PC-3 (cell line): ENCODE data around the gene NKPD1. TPM values are rescaled to one million over a fixed set of nuclear protein-coding genes. Genes with fewer than 3 reads are reported as not detected.

ENCODE experiments used
- ATAC-seq: fragments of 200-7000 bp; cut with Tn5 transposase; 2 replicates; pipeline ENCODE4 v1.9.1; 2020; ENCODE audit warnings: mild to moderate bottlenecking, moderate library complexity
- BruUV-seq: library from RNA; stranded (reverse); fragments of 400-500 nt; replicated peaks from 2 replicates; lab custom pipeline; 2021; lab: Mats Ljungman, UMichigan
- CTCF ChIA-PET: fragments of 300-600 bp; sonication (Branson Sonifier 250); formaldehyde crosslinking; loops from one replicate; lab custom pipeline; 2022; ENCODE audit warnings: antibody characterized with exemption; lab: Charles Lee
- POLR2A ChIA-PET: fragments of 300-600 bp; sonication (Branson Sonifier 250); formaldehyde crosslinking; loops from one replicate; lab custom pipeline; 2022; ENCODE audit warnings: antibody characterized with exemption; ENCODE audit not compliant: unreplicated experiment; lab: Charles Lee
- DNase-seq: peaks from one replicate; pipeline ENCODE4 v3.0.0-alpha.2; 2015
- H2AFZ ChIP-seq: fragments of 300-600 bp; sonication (generic); 2 replicates; pipeline ENCODE4 v1.6.0; 2016; ENCODE audit warnings: antibody characterized with exemption, low read length
- H3F3A ChIP-seq: fragments of 300-600 bp; sonication (generic); one replicate; pipeline ENCODE4 v1.6.0; 2017; ENCODE audit warnings: antibody characterized with exemption, low read length, control low read depth, mild to moderate bottlenecking; ENCODE audit not compliant: unreplicated experiment
- H3K27ac ChIP-seq: fragments of 300-600 bp; sonication (generic); 2 replicates; pipeline ENCODE4 v1.5.1; 2016; ENCODE audit warnings: mild to moderate bottlenecking, low read length
- H3K27me3 ChIP-seq: fragments of 300-600 bp; sonication (generic); 2 replicates; pipeline ENCODE4 v1.6.1; 2016; ENCODE audit warnings: low read length, mixed read lengths
- H3K36me3 ChIP-seq: fragments of 300-600 bp; sonication (generic); 2 replicates; pipeline ENCODE4 v1.6.1; 2016; ENCODE audit warnings: low read depth, mixed run types, low read length, mixed read lengths
- H3K4me1 ChIP-seq: fragments of 300-600 bp; sonication (generic); 2 replicates; pipeline ENCODE4 v1.5.1; 2016; ENCODE audit warnings: low read length; ENCODE audit not compliant: insufficient read depth
- H3K4me2 ChIP-seq: fragments of 300-600 bp; sonication (generic); 2 replicates; pipeline ENCODE4 v1.6.0; 2016; ENCODE audit warnings: low read length
- H3K4me3 ChIP-seq: fragments of 300-600 bp; sonication (generic); 2 replicates; pipeline ENCODE4 v1.5.1; 2016; ENCODE audit warnings: mild to moderate bottlenecking, low read length, mixed read lengths
- H3K79me2 ChIP-seq: fragments of 300-600 bp; sonication (generic); 2 replicates; pipeline ENCODE4 v1.6.1; 2017; ENCODE audit warnings: low read length, mixed read lengths
- H3K9ac ChIP-seq: fragments of 300-600 bp; sonication (generic); 2 replicates; pipeline ENCODE4 v1.6.0; 2016; ENCODE audit warnings: mild to moderate bottlenecking, low read length
- H3K9me2 ChIP-seq: fragments of 300-600 bp; sonication (generic); replicated peaks from 2 replicates; pipeline ENCODE4 v1.6.1; 2016; ENCODE audit warnings: mixed run types, low read length, mixed read lengths
- H3K9me3 ChIP-seq: fragments of 300-600 bp; sonication (generic); 2 replicates; pipeline ENCODE4 v1.6.1; 2016; ENCODE audit warnings: low read length, mixed read lengths
- H4K20me1 ChIP-seq: fragments of 300-600 bp; sonication (generic); 2 replicates; pipeline ENCODE4 v1.6.1; 2016; ENCODE audit warnings: low read length, mixed read lengths
- CTCF ChIP-seq: fragments of 300-600 bp; sonication (generic); conservative IDR thresholded peaks from 2 replicates; pipeline ENCODE4 v1.5.1; 2017; ENCODE audit warnings: antibody characterized with exemption, low read depth, mild to moderate bottlenecking, low read length
- EZH2 ChIP-seq: fragments of 300-600 bp; sonication (generic); IDR thresholded peaks from one replicate; pipeline ENCODE4 v1.6.1; 2017; ENCODE audit warnings: antibody characterized with exemption, mild to moderate bottlenecking, low read length; ENCODE audit not compliant: unreplicated experiment
- EZH2phosphoT487 ChIP-seq: fragments of 300-600 bp; sonication (generic); IDR thresholded peaks from 2 replicates; pipeline ENCODE4 v1.6.1; 2018; ENCODE audit warnings: mild to moderate bottlenecking, antibody characterized with exemption, low read length, borderline replicate concordance
- intact Hi-C: fragments of 100-400 bp; cut with micrococcal nuclease; formaldehyde crosslinking; loops from 2 replicates; pipeline ENCODE4 v1.9.0; 2023
- total RNA-seq: library from RNA; depleted of rRNA; stranded (reverse); fragments of >200 nt; gene quantifications from 2 replicates; pipeline ENCODE4 v1.2.3, GENCODE V29; 2014

The NKPD1 gene
- total RNA-seq, 1 experiment from 2014 or later, result 1.1 TPM

- BruUV-seq, result no TSS peak
- intact Hi-C loops, result loop anchor here (5.0 kb wide), 1 partner anchor 52 kb away; the partner anchor contains the start of gene EXOC3L2
- Histone ChIP-seq H3K4me2 (no peak overlapping the region), H3K9ac (no peak overlapping the region), H3K27ac (no peak overlapping the region), H3K4me1 (peaks cover 5% of the 10 kb centered on the region; the same call in 1 of the 2 replicates), H3K27me3 (no peaks in the 10 kb centered on the region), H3K9me3 (no peaks in the 10 kb centered on the region), H4K20me1 (no peaks in the 10 kb centered on the region), H3F3A (no peaks in the 10 kb centered on the region), H3K4me3 (no peak overlapping the region), H3K79me2 (no peaks in the 10 kb centered on the region), H3K36me3 (no peaks in the 10 kb centered on the region), H2AFZ (no peak overlapping the region), H3K9me2 (no peaks in the 10 kb centered on the region)
- no peak for TF ChIP-seq CTCF
- TF ChIP-seq EZH2phosphoT487, result no peak
- no peak for TF ChIP-seq EZH2
- ATAC-seq, result peak; percentile 93
- ChIA-PET POLR2A (no interaction called here), CTCF (no interaction called here)
- peak; percentile 76 for DNase-seq
These were observed 35.0 kb upstream of the NKPD1 start for GRCh38 chr19:45195764-45196163.

GRCh38 chr19:45191375-45191774 lies 30.6 kb upstream of the NKPD1 start:
- H3K27me3 ChIP-seq, result no peaks in the 10 kb centered on the region
- TF ChIP-seq CTCF (no peak), EZH2 (no peak), EZH2phosphoT487 (no peak)
- no peak overlapping the region for H2AFZ ChIP-seq
- H3F3A ChIP-seq, result no peaks in the 10 kb centered on the region
- H3K4me2 ChIP-seq, result no peak overlapping the region
- no peaks in the 10 kb centered on the region for H3K36me3 ChIP-seq
- H3K9me2 ChIP-seq, result no peaks in the 10 kb centered on the region
- H4K20me1 ChIP-seq, result no peaks in the 10 kb centered on the region
- H3K79me2 ChIP-seq, result no peaks in the 10 kb centered on the region
- CTCF ChIA-PET, result no interaction called here
- POLR2A ChIA-PET, result no interaction called here
- intact Hi-C loops, result no loop called here
- no peak overlapping the region for H3K9ac ChIP-seq
- peaks cover 9% of the 10 kb centered on the region; the same call in 1 of the 2 replicates for H3K4me1 ChIP-seq
- no peak for DNase-seq
- no peak for ATAC-seq
- BruUV-seq, result no TSS peak
- no peaks in the 10 kb centered on the region for H3K9me3 ChIP-seq
- H3K4me3 ChIP-seq, result no peak overlapping the region
- H3K27ac ChIP-seq, result no peak overlapping the region

- H3K36me3 ChIP-seq, result no peaks in the 10 kb centered on the region
- TF ChIP-seq EZH2 (no peak), EZH2phosphoT487 (no peak), CTCF (no peak)
- ATAC-seq (no peak), DNase-seq (no peak)
- H3K9me2 ChIP-seq, result no peaks in the 10 kb centered on the region
- H3F3A ChIP-seq, result no peaks in the 10 kb centered on the region
- H3K4me2 ChIP-seq, result no peak overlapping the region
- ChIA-PET CTCF (no interaction called here), POLR2A (no interaction called here)
- peaks cover 4% of the 10 kb centered on the region; the same call in 1 of the 2 replicates for H3K4me1 ChIP-seq
- intact Hi-C loops, result no loop called here
- no peaks in the 10 kb centered on the region for H3K27me3 ChIP-seq
- H3K27ac ChIP-seq, result no peak overlapping the region
- no peaks in the 10 kb centered on the region for H3K9me3 ChIP-seq
- H4K20me1 ChIP-seq, result no peaks in the 10 kb centered on the region
- no peak overlapping the region for H3K9ac ChIP-seq
- H2AFZ ChIP-seq, result no peak overlapping the region
- BruUV-seq, result no TSS peak
- no peaks in the 10 kb centered on the region for H3K79me2 ChIP-seq
- no peak overlapping the region for H3K4me3 ChIP-seq
These were observed 29.2 kb upstream of the NKPD1 start for GRCh38 chr19:45189971-45190370.
